Measurements from ENCODE around the gene PDGFD. TPM values are rescaled to one million over a fixed set of nuclear protein-coding genes. Genes with fewer than 3 reads are reported as not detected.

PDGFD gene
- total and polyA plus RNA-seq, 2 experiments from 2014 or later: 1.9 to 4.5 TPM

GRCh38 chr11:103963648-103964047, 200.3 kb downstream of the PDGFD start (continued):
- TF ChIP-seq, protein P1, sequence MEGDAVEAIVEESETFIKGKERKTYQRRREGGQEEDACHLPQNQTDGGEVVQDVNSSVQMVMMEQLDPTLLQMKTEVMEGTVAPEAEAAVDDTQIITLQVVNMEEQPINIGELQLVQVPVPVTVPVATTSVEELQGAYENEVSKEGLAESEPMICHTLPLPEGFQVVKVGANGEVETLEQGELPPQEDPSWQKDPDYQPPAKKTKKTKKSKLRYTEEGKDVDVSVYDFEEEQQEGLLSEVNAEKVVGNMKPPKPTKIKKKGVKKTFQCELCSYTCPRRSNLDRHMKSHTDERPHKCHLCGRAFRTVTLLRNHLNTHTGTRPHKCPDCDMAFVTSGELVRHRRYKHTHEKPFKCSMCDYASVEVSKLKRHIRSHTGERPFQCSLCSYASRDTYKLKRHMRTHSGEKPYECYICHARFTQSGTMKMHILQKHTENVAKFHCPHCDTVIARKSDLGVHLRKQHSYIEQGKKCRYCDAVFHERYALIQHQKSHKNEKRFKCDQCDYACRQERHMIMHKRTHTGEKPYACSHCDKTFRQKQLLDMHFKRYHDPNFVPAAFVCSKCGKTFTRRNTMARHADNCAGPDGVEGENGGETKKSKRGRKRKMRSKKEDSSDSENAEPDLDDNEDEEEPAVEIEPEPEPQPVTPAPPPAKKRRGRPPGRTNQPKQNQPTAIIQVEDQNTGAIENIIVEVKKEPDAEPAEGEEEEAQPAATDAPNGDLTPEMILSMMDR (conservative IDR thresholded peaks at IDR 0.05; ENCODE audit: low read depth in 2 of 2): no peak
- TF ChIP-seq EZH2 (IDR thresholded peaks at IDR 0.05; ENCODE audit: low read depth, unreplicated experiment) (no peak), ETS1 (IDR thresholded peaks at IDR 0.05) (no peak)

DNA sequence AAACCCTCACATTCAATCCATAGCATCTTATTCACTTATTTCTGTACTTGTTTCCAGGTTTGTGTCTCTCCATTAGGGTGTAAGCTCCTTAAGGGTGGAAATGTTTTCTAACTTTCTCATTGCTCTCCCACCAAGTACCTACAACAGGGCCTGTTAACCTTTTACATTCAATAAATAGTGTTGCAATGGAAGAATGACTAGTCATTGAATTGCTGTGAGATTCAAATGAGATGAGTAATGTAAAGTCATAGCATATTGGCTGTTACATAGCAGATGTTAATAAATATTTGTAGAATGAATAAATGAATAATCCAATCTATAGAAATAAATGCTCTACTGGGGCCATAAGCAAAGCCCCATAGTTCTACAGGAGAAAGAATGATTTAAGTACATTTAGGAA, 202.9 kb downstream of the PDGFD start:
- no peaks in the 10 kb centered on the region for H3K4me1 ChIP-seq (ENCODE audit: insufficient read depth)
- no peaks in the 10 kb centered on the region for H4K20me1 ChIP-seq (replicated peaks; ENCODE audit: insufficient read depth)
- H3K27ac ChIP-seq (ENCODE audit: low read depth): no peak overlapping the region
- no peaks in the 10 kb centered on the region for H3K27me3 Mint-ChIP-seq (ENCODE audit: insufficient read depth, low read depth, poor library complexity)
- H3K4me1 Mint-ChIP-seq: peaks cover 8% of the 10 kb centered on the region; the same call in 2 of the 3 replicates
- H3K9me2 ChIP-seq (ENCODE audit: insufficient read depth): peaks cover 3% of the 10 kb centered on the region; the same call in 1 of the 2 replicates
- no peaks in the 10 kb centered on the region for H3K36me3 Mint-ChIP-seq (ENCODE audit: low read depth)
- no peaks in the 10 kb centered on the region for H3K79me2 ChIP-seq (replicated peaks; ENCODE audit: insufficient read depth)
- H3K36me3 ChIP-seq (ENCODE audit: insufficient read depth): no peaks in the 10 kb centered on the region
- H3K4me3 ChIP-seq: no peak overlapping the region
- H3K27me3 ChIP-seq (ENCODE audit: insufficient read depth): no peaks in the 10 kb centered on the region
- no peak overlapping the region for H3K27ac Mint-ChIP-seq
- ATAC-seq (no peak), DNase-seq (ENCODE audit: low spot score) (no peak)
- H3K9me3 Mint-ChIP-seq: no peaks in the 10 kb centered on the region; the same call in 1 of the 3 replicates
- TF ChIP-seq NANOG (IDR thresholded peaks at IDR 0.05; ENCODE audit: borderline replicate concordance): no peak
- no peak overlapping the region for H3K4me2 ChIP-seq
- no peaks in the 10 kb centered on the region for H3F3A ChIP-seq (replicated peaks; ENCODE audit: low read depth)
- H2AFZ ChIP-seq: no peak overlapping the region
- no peak overlapping the region for H3K4me3 Mint-ChIP-seq

- Histone ChIP-seq H3K4me1 (ENCODE audit: insufficient read depth) (no peaks in the 10 kb centered on the region), H4K20me1 (replicated peaks; ENCODE audit: insufficient read depth) (no peaks in the 10 kb centered on the region), H3K4me3 (no peak overlapping the region), H3K27ac (ENCODE audit: low read depth) (no peak overlapping the region), H3K9me2 (ENCODE audit: insufficient read depth) (peaks cover 6% of the 10 kb centered on the region; the same call in 1 of the 2 replicates), H3K4me2 (no peak overlapping the region), H3F3A (replicated peaks; ENCODE audit: low read depth) (no peaks in the 10 kb centered on the region), H2AFZ (no peak overlapping the region), H3K79me2 (replicated peaks; ENCODE audit: insufficient read depth) (no peaks in the 10 kb centered on the region), H3K27me3 (ENCODE audit: insufficient read depth) (no peaks in the 10 kb centered on the region), H3K36me3 (ENCODE audit: insufficient read depth) (no peaks in the 10 kb centered on the region)
- Mint-ChIP-seq H3K4me1 (peaks cover 8% of the 10 kb centered on the region; the same call in 2 of the 3 replicates), H3K36me3 (ENCODE audit: low read depth) (0 out of 3 replicates have a peak, but pooled peaks cover 3% of the 10 kb centered on the region), H3K9me3 (no peaks in the 10 kb centered on the region; the same call in 1 of the 3 replicates), H3K27ac (no peak overlapping the region), H3K4me3 (no peak overlapping the region), H3K27me3 (ENCODE audit: insufficient read depth, low read depth, poor library complexity) (no peaks in the 10 kb centered on the region)
- DNase-seq (ENCODE audit: low spot score): no peak
- ATAC-seq: no peak
- TF ChIP-seq ETS1 (IDR thresholded peaks at IDR 0.05) (no peak), EZH2phosphoT487 (IDR thresholded peaks at IDR 0.05; ENCODE audit: unreplicated experiment) (no peak), EZH2 (IDR thresholded peaks at IDR 0.05; ENCODE audit: low read depth, unreplicated experiment) (no peak), JUNB (IDR thresholded peaks at IDR 0.05; ENCODE audit: unreplicated experiment) (no peak), POLR2AphosphoS5 (IDR thresholded peaks at IDR 0.05; ENCODE audit: low read depth) (no peak)
- TF ChIP-seq, protein P2, sequence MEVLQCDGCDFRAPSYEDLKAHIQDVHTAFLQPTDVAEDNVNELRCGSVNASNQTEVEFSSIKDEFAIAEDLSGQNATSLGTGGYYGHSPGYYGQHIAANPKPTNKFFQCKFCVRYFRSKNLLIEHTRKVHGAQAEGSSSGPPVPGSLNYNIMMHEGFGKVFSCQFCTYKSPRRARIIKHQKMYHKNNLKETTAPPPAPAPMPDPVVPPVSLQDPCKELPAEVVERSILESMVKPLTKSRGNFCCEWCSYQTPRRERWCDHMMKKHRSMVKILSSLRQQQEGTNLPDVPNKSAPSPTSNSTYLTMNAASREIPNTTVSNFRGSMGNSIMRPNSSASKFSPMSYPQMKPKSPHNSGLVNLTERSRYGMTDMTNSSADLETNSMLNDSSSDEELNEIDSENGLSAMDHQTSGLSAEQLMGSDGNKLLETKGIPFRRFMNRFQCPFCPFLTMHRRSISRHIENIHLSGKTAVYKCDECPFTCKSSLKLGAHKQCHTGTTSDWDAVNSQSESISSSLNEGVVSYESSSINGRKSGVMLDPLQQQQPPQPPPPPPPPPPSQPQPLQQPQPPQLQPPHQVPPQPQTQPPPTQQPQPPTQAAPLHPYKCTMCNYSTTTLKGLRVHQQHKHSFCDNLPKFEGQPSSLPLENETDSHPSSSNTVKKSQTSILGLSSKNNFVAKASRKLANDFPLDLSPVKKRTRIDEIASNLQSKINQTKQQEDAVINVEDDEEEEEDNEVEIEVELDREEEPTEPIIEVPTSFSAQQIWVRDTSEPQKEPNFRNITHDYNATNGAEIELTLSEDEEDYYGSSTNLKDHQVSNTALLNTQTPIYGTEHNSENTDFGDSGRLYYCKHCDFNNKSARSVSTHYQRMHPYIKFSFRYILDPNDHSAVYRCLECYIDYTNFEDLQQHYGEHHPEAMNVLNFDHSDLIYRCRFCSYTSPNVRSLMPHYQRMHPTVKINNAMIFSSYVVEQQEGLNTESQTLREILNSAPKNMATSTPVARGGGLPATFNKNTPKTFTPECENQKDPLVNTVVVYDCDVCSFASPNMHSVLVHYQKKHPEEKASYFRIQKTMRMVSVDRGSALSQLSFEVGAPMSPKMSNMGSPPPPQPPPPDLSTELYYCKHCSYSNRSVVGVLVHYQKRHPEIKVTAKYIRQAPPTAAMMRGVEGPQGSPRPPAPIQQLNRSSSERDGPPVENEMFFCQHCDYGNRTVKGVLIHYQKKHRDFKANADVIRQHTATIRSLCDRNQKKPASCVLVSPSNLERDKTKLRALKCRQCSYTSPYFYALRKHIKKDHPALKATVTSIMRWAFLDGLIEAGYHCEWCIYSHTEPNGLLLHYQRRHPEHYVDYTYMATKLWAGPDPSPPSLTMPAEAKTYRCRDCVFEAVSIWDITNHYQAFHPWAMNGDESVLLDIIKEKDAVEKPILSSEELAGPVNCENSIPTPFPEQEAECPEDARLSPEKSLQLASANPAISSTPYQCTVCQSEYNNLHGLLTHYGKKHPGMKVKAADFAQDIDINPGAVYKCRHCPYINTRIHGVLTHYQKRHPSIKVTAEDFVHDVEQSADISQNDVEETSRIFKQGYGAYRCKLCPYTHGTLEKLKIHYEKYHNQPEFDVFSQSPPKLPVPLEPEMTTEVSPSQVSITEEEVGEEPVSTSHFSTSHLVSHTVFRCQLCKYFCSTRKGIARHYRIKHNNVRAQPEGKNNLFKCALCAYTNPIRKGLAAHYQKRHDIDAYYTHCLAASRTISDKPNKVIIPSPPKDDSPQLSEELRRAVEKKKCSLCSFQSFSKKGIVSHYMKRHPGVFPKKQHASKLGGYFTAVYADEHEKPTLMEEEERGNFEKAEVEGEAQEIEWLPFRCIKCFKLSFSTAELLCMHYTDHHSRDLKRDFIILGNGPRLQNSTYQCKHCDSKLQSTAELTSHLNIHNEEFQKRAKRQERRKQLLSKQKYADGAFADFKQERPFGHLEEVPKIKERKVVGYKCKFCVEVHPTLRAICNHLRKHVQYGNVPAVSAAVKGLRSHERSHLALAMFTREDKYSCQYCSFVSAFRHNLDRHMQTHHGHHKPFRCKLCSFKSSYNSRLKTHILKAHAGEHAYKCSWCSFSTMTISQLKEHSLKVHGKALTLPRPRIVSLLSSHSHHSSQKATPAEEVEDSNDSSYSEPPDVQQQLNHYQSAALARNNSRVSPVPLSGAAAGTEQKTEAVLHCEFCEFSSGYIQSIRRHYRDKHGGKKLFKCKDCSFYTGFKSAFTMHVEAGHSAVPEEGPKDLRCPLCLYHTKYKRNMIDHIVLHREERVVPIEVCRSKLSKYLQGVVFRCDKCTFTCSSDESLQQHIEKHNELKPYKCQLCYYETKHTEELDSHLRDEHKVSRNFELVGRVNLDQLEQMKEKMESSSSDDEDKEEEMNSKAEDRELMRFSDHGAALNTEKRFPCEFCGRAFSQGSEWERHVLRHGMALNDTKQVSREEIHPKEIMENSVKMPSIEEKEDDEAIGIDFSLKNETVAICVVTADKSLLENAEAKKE (CRISPR knock-in tag; IDR thresholded peaks at IDR 0.05): no peak
These were observed 203.8 kb downstream of the PDGFD start for GRCh38 chr11:103960108-103960507.
